Thyroid gland (tissue), 4 donors: Measurements from ENCODE around the gene SLC19A1.

Source experiments
- CTCF ChIP-seq, 6 experiments: fragments of 200-600 bp in 3 of 6; fragments of 450-650 bp in 3 of 6; sonication (generic) in 3 of 6; IDR thresholded peaks; one replicate each; pipeline ENCODE4 v1.5.1; 2016 to 2019; ENCODE audit warnings: antibody characterized with exemption in 6 of 6, mild to moderate bottlenecking in 2 of 6, inconsistent platforms in 1 of 6, moderate library complexity in 1 of 6
- POLR2A ChIP-seq, 2 donors: fragments of 450-650 bp; IDR thresholded peaks; one replicate each; pipeline ENCODE4 v1.6.1; 2017; ENCODE audit warnings: antibody characterized with exemption in 2 of 2, mild to moderate bottlenecking in 2 of 2, moderate library complexity in 1 of 2

- TF ChIP-seq CTCF (IDR thresholded peaks at IDR 0.05) = no peak
- no peak for TF ChIP-seq POLR2A (IDR thresholded peaks at IDR 0.05)
Observed at GRCh38 chr21:45542667-45543370, 579 bp upstream of the SLC19A1 start.
